Esophagus squamous epithelium (tissue), 4 donors: ENCODE results near the gene SPTLC1.

ENCODE experiments used
- CTCF ChIP-seq, 6 experiments: fragments of 450-650 bp in 4 of 6; fragments of 200-600 bp in 2 of 6; sonication (generic) in 2 of 6; IDR thresholded peaks; one replicate each; pipeline ENCODE4 v1.5.1; 2016 to 2019; ENCODE audit warnings: antibody characterized with exemption in 6 of 6, mild to moderate bottlenecking in 4 of 6, moderate library complexity in 4 of 6
- POLR2A ChIP-seq, 4 donors: fragments of 450-650 bp; IDR thresholded peaks; one replicate each; pipeline ENCODE4 v1.6.1; 2017; ENCODE audit warnings: antibody characterized with exemption in 4 of 4, mild to moderate bottlenecking in 4 of 4, moderate library complexity in 3 of 4

GRCh38 chr9:92163276-92163675, 48.1 kb upstream of the SPTLC1 start:
- TF ChIP-seq POLR2A (IDR thresholded peaks at IDR 0.05), result no peak
- no peak for TF ChIP-seq CTCF (IDR thresholded peaks at IDR 0.05)
